HepG2 (cell line): ENCODE data around the gene ZNF607. TPM values are rescaled to one million over a fixed set of nuclear protein-coding genes. Genes with fewer than 3 reads are reported as not detected.

ENCODE experiments used
- CBFB ChIP-seq: sonication (generic); formaldehyde crosslinking; IDR thresholded peaks from 2 replicates; pipeline ENCODE4 v1.4.0; 2020; ENCODE audit warnings: missing genetic modification reagents
- ELF3 ChIP-seq: IDR thresholded peaks from 2 replicates; pipeline ENCODE4 v1.6.1; 2016; ENCODE audit warnings: missing genetic modification reagents, missing compliant biosample characterization
- HOXA5 ChIP-seq: sonication (generic); formaldehyde crosslinking; IDR thresholded peaks from 2 replicates; pipeline ENCODE4 v1.4.0; 2020; ENCODE audit warnings: missing genetic modification reagents
- MLLT10 ChIP-seq: sonication (generic); formaldehyde crosslinking; IDR thresholded peaks from 2 replicates; pipeline ENCODE4 v1.4.0; 2020; ENCODE audit warnings: missing genetic modification reagents
- NCOA1 ChIP-seq: sonication (generic); formaldehyde crosslinking; IDR thresholded peaks from 2 replicates; pipeline ENCODE4 v1.9.0; 2021; ENCODE audit warnings: missing genetic modification reagents
- NFKB2 ChIP-seq: sonication (generic); formaldehyde crosslinking; IDR thresholded peaks from 2 replicates; pipeline ENCODE4 v1.4.0; 2020; ENCODE audit warnings: missing genetic modification reagents, borderline replicate concordance
- TBX2 ChIP-seq: sonication (generic); formaldehyde crosslinking; IDR thresholded peaks from 2 replicates; pipeline ENCODE4 v1.5.0; 2020; ENCODE audit warnings: missing genetic modification reagents, mild to moderate bottlenecking, borderline replicate concordance
- TSC22D2 ChIP-seq: sonication (generic); formaldehyde crosslinking; IDR thresholded peaks from 2 replicates; pipeline ENCODE4 v1.5.1; 2020; ENCODE audit warnings: missing genetic modification reagents, mild to moderate bottlenecking, borderline replicate concordance
- U2AF1 ChIP-seq: fragments of 200-400 bp; formaldehyde crosslinking; optimal IDR thresholded peaks from 2 replicates; pipeline ENCODE3; 2017; ENCODE audit warnings: mild to moderate bottlenecking, low read depth, low read length
- ZNF234 ChIP-seq: sonication (generic); formaldehyde crosslinking; conservative IDR thresholded peaks from 2 replicates; pipeline ENCODE4 v1.5.1; 2020; ENCODE audit warnings: mild to moderate bottlenecking, missing genetic modification reagents
- ZNF33A ChIP-seq: sonication (generic); formaldehyde crosslinking; IDR thresholded peaks from 2 replicates; pipeline ENCODE4 v1.5.1; 2020; ENCODE audit warnings: missing genetic modification reagents, mild to moderate bottlenecking, moderate library complexity, borderline replicate concordance
- ZNF44 ChIP-seq: sonication (generic); formaldehyde crosslinking; IDR thresholded peaks from 2 replicates; pipeline ENCODE4 v1.5.1; 2020; ENCODE audit warnings: mild to moderate bottlenecking, missing genetic modification reagents
- ZNF562 ChIP-seq: sonication (generic); formaldehyde crosslinking; IDR thresholded peaks from 2 replicates; pipeline ENCODE4 v1.8.0; 2022; ENCODE audit warnings: missing genetic modification reagents, borderline replicate concordance
- ZNF747 ChIP-seq: sonication (generic); formaldehyde crosslinking; IDR thresholded peaks from 2 replicates; pipeline ENCODE4 v1.8.1; 2023; ENCODE audit warnings: missing genetic modification reagents, mild to moderate bottlenecking, borderline replicate concordance
- ZNF766 ChIP-seq: sonication (generic); formaldehyde crosslinking; IDR thresholded peaks from 2 replicates; pipeline ENCODE4 v1.5.0; 2020; ENCODE audit warnings: missing genetic modification reagents, borderline replicate concordance
- polyA plus RNA-seq, 8 experiments: library from polyadenylated mRNA; depleted of rRNA in 3 of 8; stranded (reverse) in 7 of 8; unstranded in 1 of 8; fragments of >200 nt; fragmentation: Illumina TruSeq in 4 of 8; extraction: Trizol in 4 of 8; gene quantifications; 2 replicates each; pipeline versions ENCODE4 v1.2.1 to v1.2.3, GENCODE V29; 2011 to 2016; ENCODE audit warnings: low read depth in 4 of 8, missing spikeins in 1 of 8, mixed read lengths in 1 of 8; ENCODE audit not compliant: insufficient read depth in 1 of 8
- total RNA-seq, 5 experiments: library from RNA; depleted of rRNA; stranded (reverse); fragments of >200 nt; fragmentation: Illumina TruSeq; extraction: Trizol; gene quantifications; 2 replicates each; pipeline ENCODE4 v1.2.3, GENCODE V29; 2016; ENCODE audit warnings: low read depth in 1 of 5
- TF ChIP-seq, protein P1 (sequence below): sonication (generic); formaldehyde crosslinking; IDR thresholded peaks from 2 replicates; pipeline ENCODE4 v1.9.0; 2021; ENCODE audit warnings: missing genetic modification reagents, mild to moderate bottlenecking, borderline replicate concordance
- TF ChIP-seq, protein P2 (sequence below): sonication (generic); formaldehyde crosslinking; IDR thresholded peaks from 2 replicates; pipeline ENCODE4 v1.4.0; 2020; ENCODE audit warnings: missing genetic modification reagents
- TF ChIP-seq, protein P3 (sequence below): sonication (generic); formaldehyde crosslinking; IDR thresholded peaks from 2 replicates; pipeline ENCODE4 v1.8.0; 2022; ENCODE audit warnings: missing genetic modification reagents, mild to moderate bottlenecking, borderline replicate concordance
- TF ChIP-seq, protein P4 (sequence below): conservative IDR thresholded peaks from 2 replicates; pipeline ENCODE4 v1.6.1; 2018; ENCODE audit warnings: missing genetic modification reagents
- TF ChIP-seq, protein P5 (sequence below): sonication (generic); formaldehyde crosslinking; IDR thresholded peaks from 2 replicates; pipeline ENCODE4 v1.8.1; 2023; ENCODE audit warnings: missing genetic modification reagents, inconsistent platforms, borderline replicate concordance
- TF ChIP-seq, protein P6 (sequence below): IDR thresholded peaks from 2 replicates; pipeline ENCODE4 v1.6.1; 2012; ENCODE audit warnings: inconsistent platforms

ZNF607 gene
- total and polyA plus RNA-seq, 2 of the 13 experiments (the other 11 are each of a cell fraction or from before 2014, with no cell fraction given), result 3.8 to 8.3 TPM

DNA sequence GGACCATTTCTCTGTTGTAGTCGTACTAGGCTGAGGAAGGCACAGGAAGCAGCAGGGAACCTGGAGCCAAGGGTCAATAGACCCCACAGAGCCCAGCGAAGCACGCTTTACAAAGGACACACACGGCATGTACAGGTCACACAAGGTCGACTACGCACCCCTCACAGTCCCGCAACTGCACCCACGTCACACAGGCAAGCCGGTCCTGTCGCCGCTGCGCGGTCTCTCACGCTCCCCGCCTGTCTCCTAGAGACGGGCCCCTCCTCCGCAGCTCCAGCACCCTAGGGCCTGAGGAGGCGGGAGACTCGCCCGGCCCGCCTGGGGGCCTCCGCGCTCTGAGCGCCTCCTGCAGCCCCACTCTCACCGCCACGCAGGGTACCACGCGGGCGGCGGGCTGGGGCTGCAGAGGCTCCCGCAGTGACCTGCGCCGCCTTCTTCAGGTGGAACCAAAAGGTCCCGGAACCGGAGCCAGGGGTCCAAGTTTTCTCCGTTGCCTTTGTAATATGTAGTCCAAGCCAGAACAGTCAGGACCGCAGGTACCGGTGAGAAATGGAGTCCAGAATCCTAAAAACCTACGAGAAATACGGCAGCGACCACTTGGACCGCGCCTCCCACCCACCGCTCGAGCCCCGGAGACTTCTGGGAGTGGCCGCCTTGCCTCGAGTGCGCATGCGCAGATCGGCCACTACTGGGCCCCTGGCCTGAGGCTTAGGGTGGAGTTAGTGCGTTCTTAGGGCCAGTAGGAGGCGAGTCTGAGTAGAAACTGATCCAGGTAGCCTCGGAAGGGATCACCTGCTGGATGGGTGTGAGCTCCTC, at the start of gene ZNF607 (continued):
- TF ChIP-seq, protein P1, sequence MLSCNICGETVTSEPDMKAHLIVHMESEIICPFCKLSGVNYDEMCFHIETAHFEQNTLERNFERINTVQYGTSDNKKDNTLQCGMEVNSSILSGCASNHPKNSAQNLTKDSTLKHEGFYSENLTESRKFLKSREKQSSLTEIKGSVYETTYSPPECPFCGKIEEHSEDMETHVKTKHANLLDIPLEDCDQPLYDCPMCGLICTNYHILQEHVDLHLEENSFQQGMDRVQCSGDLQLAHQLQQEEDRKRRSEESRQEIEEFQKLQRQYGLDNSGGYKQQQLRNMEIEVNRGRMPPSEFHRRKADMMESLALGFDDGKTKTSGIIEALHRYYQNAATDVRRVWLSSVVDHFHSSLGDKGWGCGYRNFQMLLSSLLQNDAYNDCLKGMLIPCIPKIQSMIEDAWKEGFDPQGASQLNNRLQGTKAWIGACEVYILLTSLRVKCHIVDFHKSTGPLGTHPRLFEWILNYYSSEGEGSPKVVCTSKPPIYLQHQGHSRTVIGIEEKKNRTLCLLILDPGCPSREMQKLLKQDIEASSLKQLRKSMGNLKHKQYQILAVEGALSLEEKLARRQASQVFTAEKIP, result no peak
- TF ChIP-seq, protein P2, sequence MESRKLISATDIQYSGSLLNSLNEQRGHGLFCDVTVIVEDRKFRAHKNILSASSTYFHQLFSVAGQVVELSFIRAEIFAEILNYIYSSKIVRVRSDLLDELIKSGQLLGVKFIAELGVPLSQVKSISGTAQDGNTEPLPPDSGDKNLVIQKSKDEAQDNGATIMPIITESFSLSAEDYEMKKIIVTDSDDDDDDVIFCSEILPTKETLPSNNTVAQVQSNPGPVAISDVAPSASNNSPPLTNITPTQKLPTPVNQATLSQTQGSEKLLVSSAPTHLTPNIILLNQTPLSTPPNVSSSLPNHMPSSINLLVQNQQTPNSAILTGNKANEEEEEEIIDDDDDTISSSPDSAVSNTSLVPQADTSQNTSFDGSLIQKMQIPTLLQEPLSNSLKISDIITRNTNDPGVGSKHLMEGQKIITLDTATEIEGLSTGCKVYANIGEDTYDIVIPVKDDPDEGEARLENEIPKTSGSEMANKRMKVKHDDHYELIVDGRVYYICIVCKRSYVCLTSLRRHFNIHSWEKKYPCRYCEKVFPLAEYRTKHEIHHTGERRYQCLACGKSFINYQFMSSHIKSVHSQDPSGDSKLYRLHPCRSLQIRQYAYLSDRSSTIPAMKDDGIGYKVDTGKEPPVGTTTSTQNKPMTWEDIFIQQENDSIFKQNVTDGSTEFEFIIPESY (CRISPR knock-in tag), result no peak
- TF ChIP-seq ZNF747 (CRISPR knock-in tag), result peak; percentile 44; the same call in 1 of the 2 replicates
- no peak for TF ChIP-seq NCOA1 (CRISPR knock-in tag)
- TF ChIP-seq NFKB2, result peak; percentile 42; the same call in 1 of the 2 replicates
- TF ChIP-seq TBX2 (CRISPR knock-in tag), result peak; percentile 71; the same call in 1 of the 2 replicates
- TF ChIP-seq U2AF1, result no peak
- no peak for TF ChIP-seq ZNF766 (CRISPR knock-in tag)
- no peak for TF ChIP-seq ZNF33A
- no peak for TF ChIP-seq CBFB (CRISPR knock-in tag)
- no peak for TF ChIP-seq ELF3 (CRISPR knock-in tag)
- no peak for TF ChIP-seq ZNF44
- no peak for TF ChIP-seq TSC22D2 (CRISPR knock-in tag)
- TF ChIP-seq, protein P3, sequence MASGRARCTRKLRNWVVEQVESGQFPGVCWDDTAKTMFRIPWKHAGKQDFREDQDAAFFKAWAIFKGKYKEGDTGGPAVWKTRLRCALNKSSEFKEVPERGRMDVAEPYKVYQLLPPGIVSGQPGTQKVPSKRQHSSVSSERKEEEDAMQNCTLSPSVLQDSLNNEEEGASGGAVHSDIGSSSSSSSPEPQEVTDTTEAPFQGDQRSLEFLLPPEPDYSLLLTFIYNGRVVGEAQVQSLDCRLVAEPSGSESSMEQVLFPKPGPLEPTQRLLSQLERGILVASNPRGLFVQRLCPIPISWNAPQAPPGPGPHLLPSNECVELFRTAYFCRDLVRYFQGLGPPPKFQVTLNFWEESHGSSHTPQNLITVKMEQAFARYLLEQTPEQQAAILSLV, result peak; percentile 88; the same call in 1 of the 2 replicates
- TF ChIP-seq, protein P4, sequence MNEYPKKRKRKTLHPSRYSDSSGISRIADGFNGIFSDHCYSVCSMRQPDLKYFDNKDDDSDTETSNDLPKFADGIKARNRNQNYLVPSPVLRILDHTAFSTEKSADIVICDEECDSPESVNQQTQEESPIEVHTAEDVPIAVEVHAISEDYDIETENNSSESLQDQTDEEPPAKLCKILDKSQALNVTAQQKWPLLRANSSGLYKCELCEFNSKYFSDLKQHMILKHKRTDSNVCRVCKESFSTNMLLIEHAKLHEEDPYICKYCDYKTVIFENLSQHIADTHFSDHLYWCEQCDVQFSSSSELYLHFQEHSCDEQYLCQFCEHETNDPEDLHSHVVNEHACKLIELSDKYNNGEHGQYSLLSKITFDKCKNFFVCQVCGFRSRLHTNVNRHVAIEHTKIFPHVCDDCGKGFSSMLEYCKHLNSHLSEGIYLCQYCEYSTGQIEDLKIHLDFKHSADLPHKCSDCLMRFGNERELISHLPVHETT (CRISPR knock-in tag), result no peak
- TF ChIP-seq ZNF234 (CRISPR knock-in tag), result no peak
- TF ChIP-seq, protein P5, sequence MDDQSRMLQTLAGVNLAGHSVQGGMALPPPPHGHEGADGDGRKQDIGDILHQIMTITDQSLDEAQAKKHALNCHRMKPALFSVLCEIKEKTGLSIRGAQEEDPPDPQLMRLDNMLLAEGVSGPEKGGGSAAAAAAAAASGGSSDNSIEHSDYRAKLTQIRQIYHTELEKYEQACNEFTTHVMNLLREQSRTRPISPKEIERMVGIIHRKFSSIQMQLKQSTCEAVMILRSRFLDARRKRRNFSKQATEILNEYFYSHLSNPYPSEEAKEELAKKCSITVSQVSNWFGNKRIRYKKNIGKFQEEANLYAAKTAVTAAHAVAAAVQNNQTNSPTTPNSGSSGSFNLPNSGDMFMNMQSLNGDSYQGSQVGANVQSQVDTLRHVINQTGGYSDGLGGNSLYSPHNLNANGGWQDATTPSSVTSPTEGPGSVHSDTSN (CRISPR knock-in tag), result no peak; the same call in 1 of the 2 replicates
- TF ChIP-seq, protein P6, sequence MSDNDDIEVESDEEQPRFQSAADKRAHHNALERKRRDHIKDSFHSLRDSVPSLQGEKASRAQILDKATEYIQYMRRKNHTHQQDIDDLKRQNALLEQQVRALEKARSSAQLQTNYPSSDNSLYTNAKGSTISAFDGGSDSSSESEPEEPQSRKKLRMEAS, result no peak
- TF ChIP-seq HOXA5 (CRISPR knock-in tag), result no peak
- TF ChIP-seq MLLT10 (CRISPR knock-in tag), result no peak
- no peak for TF ChIP-seq ZNF562 (CRISPR knock-in tag)
